ENCODE data around the gene GDPD4.

Gene GDPD4

DNA sequence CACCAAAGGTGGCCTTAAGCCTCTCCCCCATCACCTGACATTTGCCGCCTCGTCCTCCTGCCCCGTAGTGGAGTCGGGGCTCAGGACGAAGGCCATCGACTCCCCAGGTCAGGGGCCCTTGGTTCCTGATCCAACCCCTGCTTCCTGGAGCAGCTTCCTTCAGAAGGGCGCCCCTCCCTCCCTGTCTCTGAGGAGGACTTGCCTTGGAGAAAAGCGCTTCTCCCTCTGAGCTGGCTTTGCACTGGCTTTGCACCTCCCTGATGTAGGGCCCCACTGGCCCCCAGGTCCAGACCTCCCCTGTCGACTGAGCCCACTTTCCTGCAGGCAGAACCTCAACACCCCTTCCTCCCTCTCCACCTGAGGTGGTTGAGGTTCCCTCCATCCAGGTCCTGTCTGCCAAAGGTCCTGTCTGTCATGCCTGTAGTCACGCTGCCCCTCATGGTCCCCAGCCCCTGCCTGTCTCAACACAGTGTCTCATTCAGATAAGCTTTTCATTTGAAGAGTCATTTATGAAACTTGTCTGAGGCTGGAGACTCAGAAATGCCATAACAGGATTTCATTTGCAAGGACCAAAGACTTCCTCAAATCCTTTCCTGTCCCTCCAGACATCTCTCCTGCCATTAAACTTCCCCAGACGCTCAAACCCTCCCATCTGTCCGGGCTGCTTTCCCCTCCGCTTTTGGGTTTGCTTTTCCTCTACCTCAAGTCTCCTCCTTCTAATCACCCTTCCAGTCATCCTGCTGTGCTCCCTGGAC, 95.0 kb downstream of the GDPD4 start:
- DNase-seq (ENCODE audit: low read depth in 2 of 2) = no peak

DNA sequence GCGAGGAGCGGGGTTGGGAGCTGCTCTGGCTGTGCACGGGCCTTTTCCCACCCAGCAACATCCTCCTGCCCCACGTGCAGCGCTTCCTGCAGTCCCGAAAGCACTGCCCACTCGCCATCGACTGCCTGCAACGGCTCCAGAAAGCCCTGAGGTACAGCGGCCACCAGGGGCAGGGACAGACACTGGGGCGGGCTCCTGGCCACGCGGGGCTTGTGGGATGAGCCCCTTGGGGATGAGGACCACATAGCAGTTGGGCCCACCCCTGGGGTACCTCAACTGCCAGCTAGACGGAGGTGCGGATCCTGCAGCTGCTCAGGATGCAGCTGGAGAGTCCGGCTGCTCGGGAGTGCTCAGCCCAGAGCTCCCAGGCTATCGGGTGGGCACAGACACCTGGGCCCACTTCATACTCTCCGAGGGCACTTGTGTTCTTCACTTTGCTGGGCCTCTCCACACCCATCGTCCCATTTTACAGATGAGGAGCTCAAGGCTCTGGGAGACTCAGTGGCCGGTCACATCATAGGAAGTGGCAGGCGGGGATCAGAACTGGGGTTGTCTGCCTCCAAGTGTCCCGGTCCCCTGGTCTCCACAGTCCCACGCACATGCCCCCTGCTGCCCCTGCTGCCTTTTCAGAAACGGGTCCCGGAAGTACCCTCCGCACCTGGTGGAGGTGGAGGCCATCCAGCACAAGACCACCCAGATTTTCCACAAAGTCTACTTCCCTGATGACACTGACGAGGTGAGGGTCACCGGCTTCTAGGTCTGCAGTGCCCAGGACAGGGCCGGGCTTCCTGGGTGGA, 95.8 kb downstream of the GDPD4 start:
- no peak for DNase-seq (ENCODE audit: low read depth in 2 of 2)

DNA sequence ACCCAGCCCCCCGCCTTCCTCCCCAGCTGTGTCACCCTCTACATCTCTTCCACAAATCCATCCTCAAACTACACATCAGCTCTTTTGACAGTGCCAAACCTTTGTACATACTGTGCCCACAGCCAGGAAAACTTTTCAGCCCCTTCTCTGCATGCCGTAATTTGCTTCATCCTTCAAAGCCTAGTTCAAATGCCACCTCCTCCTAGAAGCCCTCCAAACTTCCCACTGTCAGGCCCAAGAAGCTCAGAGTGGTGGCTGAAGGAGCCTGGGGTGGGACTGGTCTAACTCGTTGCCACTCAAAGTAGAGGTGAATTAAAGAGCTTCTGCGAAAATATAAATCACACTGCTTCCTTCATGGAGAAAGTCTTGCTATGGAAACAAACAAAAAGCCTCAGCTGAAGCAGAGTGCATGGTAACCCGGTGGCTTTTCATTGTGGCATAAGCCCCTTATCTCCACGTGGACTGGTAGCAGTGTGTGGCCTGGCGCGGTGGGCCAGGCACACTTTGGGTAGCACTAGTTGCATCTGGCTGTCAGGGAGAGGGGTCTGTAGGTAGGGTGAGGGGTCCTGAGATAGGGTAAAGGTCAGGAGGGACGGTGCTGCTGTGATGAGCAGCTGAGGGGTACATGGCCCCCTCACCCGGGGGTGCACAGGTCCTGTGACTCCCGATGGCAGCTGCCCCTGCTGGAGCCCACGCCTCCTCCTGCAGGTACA, 96.6 kb downstream of the GDPD4 start:
- DNase-seq (ENCODE audit: low read depth in 2 of 2) = no peak

DNA sequence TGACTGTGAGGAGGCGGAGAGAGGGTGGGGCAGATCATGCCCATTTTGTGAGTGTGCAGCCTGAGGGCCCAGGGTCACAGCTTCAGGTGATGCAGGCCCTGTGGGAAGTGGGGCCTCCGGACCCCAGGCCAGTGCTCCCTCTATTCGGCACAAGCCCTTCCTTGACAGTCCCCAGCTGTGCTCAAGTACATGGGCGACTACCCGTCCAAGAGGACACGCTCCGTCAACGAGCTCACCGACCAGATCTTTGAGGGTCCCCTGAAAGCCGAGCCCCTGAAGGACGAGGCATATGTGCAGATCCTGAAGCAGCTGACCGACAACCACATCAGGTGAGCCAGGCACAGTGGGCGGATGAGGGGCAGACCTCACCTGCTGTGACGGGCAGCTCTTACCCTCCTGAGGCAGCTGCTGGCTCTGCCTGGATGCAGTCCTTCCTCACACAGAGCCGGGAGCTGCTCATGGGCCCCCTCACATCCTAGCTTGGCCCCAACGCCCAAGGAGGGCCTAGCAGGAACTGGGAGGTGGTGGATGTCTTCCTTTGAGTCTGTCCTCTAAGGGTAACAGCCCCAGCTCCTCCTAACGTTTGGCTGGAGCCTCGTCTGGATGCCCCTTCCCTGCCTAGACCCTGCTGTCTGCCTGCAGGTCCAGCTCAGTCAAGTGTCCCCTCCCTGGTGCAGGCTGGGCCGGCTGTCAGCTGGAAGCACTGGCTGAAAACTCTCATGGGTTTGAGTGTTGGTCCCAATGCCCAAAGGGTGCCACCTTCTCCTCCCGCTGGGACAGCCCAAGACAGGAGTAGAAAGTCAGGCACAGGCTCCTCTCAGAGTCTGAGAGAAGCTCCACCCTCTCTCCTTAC, 97.4 kb downstream of the GDPD4 start:
- DNase-seq (ENCODE audit: low read depth in 2 of 2) = no peak

DNA sequence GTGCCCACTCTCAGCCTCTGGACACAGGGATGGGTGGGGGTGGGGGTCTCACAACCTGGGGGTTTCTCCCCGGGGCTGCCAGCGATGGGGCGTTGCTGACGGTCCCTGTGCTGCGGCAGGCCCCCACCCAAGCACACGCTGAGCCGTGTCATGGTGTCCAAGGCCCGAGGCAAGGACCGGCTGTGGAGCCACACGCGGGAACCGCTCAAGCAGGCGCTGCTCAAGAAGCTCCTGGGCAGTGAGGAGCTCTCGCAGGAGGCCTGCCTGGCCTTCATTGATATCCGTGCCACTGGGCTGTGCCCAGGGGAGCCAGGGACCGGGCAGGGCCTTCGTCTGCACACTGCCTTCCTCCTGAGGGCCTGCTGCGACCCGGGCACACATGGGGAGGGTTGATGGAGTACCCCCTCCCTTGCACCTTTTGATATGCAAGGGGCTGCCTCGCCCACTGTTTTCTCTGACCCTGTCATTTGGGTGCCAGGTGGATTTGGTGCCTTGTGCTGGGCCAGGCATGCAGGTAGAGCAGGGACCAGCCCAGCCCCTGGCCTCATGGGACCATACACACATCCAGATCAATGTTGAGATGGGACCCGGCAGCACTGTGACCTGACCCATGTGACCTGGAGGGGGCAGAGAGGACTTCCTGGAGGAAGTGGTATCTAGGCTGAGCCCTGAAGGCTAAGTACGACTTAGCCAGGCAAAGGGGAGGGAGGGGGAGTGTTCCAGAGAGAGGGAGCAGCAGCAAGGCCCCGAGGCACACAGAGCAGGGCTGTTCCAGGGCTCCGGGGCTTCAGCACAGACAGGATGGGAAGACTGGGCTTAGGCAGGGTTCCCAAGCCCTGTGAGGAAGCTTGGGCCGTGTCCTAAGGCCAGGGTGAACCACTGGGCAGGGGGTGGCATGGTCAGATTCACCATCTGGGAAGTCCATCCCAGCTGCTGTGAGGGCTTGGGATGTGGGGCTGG, 98.3 kb downstream of the GDPD4 start:
- DNase-seq (ENCODE audit: low read depth in 2 of 2) = no peak

DNA sequence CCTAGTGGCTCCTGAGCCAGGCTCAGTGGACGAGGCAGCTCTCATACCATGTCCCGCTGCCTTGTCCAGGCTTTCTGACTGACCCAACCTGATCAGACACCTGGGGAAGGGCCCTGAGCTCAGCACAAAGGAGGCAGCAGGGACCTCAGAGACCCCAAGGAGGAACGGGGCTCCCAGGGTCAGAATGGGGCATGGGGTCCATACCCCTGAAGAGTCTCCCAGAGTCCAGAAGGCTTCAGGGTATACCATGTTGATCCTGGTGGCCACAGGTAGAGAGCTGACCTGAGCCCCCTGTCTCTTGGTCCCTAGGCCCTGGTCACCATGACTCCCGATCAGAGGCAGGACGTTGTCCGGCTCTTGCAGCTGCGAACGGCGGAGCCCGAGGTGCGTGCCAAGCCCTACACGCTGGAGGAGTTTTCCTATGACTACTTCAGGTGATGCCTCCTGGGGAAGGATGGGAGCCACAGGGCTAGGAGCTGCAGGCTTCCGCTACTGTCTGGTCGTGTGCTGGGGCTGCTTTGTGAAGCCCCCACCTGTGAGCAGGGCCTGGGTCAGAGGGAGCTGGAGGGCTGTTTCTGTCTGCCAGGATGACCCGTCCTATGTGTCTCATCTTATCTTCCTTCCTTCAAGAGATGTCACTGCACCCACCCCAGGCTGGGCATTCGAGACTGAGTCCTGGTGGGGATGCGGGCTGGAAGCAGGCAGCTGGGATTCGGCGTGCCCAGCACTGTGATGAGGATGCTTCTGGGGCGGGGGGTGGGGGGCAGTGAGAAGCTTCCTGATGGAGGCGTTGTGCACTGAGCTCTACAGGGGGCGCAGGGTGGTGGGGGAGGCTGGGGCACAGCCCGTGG, 99.3 kb downstream of the GDPD4 start:
- DNase-seq (ENCODE audit: low read depth in 2 of 2) = no peak

DNA sequence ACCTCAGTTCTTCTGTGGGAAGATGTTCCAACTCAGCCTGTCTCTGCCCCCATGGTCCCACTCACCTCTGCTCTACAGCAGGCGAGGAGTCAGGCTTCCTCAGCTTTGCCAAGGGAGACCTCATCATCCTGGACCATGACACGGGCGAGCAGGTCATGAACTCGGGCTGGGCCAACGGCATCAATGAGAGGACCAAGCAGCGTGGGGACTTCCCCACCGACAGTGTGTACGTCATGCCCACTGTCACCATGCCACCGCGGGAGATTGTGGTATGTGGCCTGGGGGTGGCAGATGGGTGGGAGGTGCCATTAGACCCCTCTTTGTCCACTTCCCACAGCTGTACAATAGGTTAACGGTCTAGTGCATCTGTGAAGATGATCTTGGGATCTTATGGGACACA, 100.1 kb downstream of the GDPD4 start:
- no peak for DNase-seq (ENCODE audit: low read depth in 2 of 2)

DNA sequence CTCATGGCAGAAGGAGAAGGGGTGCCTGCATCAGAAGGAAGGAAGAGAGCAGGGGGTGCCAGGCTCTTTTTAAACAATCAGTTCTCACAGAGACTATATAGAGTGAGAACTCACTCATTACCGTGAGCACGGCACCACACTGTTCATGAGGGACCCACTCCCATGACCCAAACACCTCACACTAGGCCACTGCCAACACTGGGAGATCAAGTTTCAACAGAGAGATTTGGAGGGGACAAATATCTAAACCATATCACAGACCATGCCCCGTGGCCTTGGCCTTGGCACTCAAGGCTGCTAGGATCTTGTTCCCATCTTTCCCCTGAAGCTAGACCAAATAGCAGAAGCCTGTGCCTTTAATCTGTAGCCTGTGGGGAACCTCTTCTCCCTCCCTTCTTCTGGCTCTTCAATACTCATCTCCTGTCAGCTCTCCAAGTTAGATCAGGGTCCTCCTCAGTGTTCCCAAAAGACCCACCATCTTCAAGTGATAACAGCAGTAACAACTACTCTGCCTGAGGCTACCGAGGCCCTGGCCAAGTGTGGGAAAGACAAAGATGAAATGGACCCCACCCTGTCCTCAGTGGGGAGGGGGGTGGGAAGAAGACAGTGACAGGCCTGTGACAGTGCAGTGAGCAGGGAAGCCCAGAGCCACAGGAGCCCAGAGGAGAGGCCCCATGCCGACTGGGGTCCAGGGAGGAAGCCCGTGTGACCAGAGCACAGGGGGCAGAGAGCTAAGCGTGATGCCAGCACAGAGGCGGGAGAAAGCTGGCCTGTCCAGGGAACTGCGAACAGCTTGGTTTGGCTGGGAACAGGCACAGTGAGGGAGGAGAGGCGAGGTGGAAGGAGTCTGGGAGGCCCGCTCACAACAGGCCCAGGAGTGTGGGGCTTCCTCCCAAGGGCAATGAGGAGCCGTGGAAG, 100.9 kb downstream of the GDPD4 start:
- DNase-seq (ENCODE audit: low read depth in 2 of 2) = no peak

DNA sequence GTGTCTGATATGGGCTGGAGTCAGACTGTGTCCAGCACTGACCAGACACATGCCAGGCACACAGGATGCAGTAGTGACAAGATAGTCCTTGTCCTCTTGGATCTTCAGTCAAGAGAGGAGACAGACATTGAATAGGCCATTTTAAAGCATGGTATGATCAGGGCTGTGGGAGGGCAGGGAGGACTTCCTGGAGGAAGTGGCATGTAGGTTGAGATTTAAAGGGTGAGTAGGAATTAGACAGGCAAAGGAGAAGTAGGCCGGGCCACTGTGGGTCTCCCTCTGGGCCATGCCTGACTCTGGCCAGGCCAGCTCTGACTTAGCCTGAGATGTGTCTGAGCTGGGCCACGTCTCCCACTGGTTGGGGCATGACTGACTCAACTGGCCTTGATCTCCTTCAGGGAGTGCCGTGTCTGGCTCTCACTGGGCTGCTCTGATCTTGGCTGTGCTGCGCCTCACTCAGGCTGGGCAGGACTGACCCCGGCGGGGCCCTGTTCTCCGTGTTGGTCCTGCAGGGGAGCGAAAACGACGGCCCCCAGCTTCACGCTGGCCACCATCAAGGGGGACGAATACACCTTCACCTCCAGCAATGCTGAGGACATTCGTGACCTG, 102.2 kb downstream of the GDPD4 start:
- no peak for DNase-seq (ENCODE audit: low read depth in 2 of 2)

DNA sequence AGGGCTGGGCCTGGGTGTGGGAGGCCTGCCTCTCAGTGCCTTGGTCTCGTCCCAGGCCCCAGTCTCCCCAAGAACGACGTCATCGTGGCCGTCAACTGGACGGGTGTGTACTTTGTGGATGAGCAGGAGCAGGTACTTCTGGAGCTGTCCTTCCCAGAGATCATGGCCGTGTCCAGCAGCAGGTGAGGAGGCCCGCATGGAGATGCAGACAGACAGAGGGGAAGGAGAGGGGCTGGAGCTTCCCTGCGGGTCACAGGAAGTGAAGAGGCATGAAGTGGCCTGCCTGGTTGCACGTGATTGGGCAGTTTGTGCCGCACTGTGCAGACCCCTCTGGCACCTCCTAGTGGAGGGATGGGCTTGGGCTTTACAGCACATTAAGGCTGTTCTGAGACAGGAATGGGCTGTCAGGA, 103.0 kb downstream of the GDPD4 start:
- DNase-seq (ENCODE audit: low read depth in 2 of 2) = no peak

DNA sequence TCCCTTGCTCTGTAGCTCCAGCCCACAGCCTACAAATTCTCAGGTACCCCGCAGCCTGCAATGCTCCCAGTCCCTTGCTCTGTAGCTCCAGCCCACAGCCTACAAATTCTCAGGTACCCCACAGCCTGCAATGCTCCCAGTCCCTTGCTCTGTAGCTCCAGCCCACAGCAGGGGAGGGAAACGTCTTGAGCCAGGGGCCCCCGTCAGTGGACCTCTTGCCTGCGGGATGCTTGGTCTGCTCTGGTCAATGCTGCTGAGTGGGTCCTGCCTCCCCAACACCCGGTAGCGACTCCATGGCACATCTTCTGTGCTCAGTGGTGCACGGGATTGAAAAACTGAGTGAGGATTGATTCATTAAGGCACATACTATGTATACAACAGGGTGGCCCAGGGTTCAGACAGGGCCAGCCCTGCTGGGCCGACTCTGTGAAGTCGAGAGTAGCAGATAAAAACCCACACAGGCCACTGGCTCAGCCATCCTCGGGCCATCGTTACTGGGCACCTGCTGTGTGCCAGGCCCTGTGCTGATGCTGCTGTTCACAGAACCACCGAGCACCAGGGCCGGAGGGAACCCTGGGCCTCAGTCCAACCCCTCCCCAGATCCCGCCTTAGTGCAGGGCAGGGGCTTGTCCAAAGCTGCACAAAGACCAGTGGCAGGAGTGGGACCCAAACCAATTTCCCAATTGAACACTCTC, 103.7 kb downstream of the GDPD4 start:
- DNase-seq (ENCODE audit: low read depth in 2 of 2) = no peak

DNA sequence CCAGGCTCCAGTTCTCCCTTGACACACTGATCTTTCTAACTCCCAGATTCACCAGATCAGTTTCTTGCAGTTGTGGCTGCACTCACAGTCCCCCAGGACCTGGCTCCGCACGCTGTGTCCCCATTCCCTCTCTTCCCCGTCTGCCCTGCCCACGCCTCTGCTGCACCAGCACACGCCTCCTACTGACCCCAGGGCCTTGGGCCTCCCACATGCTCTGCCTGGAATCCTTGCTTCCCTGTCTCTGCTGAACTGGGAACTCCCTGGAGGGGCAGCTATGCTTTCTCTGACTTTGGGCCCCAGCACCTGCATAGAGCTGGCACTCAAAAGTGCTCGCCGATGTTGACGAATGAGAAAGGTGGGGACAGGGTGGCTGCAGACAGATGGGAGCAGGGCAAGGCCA, 104.5 kb downstream of the GDPD4 start:
- DNase-seq (ENCODE audit: low read depth in 2 of 2) = no peak

DNA sequence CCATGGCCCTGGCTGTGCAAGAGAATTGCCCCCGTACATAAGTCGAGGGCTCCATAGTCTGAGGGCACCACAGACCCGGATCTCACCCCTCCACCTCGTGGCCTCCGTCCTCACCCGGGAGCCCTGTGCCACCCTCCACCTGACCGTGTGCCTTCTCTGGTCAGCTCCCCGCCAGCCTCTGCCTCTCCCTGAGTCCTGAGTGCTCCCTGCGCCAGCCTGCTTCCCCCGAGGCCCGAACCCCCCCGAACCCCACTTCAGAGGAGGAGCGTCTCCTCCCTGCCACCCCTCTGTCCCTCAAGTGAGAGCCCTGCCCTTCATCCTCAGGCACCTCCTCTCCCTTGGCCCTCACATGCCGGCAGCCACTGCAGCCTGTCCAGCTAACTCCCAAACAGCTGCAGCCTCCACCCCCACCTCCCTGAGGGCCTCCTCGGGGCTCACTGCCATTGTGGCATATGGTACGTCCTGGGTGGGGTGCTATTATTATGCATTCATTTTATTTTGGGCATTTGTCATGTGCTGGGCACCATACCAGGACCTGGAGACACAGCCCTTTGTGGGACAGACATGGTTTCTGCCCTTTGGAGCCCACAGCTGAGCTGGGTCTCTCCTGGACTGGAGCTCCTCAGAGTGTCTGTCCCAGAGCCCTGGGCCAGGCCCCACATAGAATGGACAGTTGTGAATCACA, 106.3 kb downstream of the GDPD4 start:
- DNase-seq (ENCODE audit: low read depth in 2 of 2) = no peak

DNA sequence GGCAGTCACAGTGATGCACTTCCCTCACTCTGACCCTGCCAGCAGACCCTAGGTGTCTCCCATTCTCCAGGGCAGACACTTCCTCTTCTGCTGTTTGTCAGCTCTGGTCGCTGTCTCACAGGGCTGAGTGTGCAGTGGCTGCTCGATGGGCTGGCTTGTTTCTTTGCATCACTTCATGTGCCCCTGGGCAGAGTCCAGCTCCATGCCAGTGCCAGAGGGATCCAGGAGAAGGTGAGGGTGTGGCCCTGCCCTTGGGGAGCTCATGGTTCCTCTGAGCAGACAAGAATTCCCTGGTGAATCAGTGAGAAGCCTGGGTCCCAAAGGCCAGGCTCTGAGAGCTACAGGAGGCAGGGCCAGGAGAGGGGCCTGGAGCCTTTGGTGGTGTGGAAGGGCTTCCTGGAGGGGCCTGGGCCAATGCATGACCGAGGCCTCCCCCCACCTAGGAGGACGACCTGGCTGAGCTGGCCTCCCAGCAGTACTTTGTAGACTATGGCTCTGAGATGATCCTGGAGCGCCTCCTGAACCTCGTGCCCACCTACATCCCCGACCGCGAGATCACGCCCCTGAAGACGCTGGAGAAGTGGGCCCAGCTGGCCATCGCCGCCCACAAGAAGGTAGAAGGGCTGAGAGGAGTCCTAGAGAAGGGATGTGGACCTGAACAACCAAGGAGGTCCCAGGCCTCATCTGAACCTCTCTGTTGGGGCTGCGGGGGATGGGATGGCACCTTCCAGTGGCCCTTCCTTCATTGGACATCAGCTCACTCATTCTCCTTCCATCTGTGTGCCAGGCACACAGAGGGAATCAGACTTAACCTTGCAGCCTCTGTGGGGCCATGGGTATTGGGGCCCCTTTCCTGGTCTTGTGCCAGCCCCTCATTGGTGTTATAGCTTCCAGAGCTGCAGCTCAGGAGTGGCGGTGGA, 107.3 kb downstream of the GDPD4 start:
- DNase-seq (ENCODE audit: low read depth in 2 of 2) = no peak

DNA sequence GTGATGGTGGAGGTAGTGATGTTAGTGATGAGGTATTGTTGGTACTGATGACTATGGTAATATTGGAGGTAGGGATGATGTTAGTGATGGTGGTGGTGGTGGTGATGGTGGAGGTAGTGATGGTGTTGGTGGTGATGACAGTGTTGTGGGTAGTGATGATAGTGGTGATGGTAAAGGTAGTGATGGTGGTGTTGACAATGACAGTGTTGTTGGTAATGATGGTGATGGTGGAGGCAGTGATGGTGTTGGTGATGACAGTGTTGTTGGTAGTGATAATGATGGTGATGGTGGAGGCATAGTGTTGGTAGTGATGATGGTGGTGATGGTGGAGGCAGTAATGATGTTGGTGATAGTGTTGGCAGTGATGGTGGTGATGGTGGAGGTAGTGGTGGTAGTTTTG, 108.3 kb downstream of the GDPD4 start:
- no peak for DNase-seq (ENCODE audit: low read depth in 2 of 2)

All from fibroblast of skin of left biceps (primary cell).